Measurements from ENCODE around the gene TRAPPC3.

Gene TRAPPC3

DNA sequence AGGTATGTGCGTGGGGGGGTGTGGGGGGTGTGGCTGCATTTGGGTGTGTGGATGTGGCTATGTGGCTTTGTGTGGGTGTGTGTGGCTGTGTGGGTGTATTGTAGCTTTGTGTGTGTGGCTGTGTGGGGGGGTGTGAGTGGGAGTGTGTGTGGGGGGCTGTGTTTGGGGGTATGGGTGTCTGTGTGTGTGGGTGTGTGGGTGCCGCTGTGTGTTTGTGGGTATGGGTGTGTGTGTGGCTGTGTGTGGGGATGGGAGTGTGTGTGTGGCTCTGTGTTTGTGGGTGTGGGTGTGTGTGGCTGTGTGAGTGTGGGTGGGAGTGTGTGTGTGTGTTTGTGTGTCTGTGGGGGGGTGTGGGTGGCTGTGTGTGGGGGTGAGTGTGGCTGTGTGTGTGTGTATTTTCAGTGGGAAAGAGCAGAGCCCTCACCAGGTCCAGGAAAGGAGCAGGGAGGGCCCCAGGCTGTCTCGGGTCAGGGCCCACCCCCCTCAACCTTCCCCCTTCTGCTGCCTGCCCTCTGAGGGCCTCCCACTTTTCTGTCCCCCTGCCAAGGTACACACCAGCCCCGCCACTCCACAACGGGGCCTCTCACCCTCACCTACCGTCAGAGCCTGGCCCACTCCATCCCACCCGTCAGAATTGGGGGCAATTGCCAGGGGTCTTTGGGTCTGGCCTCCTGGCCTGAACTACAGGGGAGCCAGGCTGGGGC, 22.3 kb downstream of the TRAPPC3 start:
- DNase-seq (ENCODE audit: low read depth in 2 of 2) = no peak

DNA sequence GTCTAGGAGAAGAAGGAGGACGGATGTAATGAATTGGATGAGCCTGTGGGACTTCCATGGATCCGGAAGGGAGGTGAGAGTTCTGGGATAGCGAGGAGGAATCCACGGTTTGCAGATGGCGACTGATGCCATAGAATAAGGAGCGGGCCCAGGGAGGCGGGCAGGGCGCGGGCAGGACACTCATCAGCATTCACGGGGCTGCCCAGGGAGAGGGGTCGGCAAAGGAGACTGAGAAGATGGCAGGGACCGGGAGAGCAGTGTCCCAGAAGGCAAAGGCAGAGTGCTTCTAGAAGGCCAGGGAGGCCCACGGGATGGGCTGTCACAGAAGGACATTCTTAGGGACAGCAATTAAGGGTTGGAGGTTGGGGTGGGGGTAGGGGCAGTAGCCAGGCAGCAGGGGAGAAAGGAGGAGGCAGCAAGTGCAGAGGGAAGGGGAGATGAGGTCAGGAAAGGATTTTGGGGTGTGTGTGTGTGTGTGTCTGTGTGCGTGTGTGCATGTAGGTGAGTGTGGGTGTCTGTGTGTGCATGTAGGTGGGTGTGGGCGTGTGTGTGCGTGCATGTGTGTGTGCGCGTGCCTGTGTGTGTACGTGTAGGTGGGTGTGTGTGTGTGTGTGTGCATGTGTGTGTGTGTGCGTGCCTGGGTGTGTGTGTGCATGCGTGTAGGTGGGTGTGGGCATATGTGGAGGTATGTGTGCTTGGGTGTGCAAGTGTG, 23.1 kb downstream of the TRAPPC3 start:
- DNase-seq (ENCODE audit: low read depth in 2 of 2) = no peak

- DNase-seq (ENCODE audit: low read depth in 2 of 2) = no peak
Measured at GRCh38 chr1:36125129-36125991, 23.9 kb downstream of the TRAPPC3 start, which contains the start of gene COL8A2. Gene COL8A2 (minus strand): TSS chr1:36125222. CDS start chr1:36100242, 24,980 bp downstream.

- DNase-seq (ENCODE audit: low read depth in 2 of 2) = no peak
Measured at GRCh38 chr1:36124404-36125128, 24.7 kb downstream of the TRAPPC3 start.

GRCh38 chr1:36123356-36123755, 25.9 kb downstream of the TRAPPC3 start:
- DNase-seq (ENCODE audit: low read depth in 2 of 2) = no peak

DNA sequence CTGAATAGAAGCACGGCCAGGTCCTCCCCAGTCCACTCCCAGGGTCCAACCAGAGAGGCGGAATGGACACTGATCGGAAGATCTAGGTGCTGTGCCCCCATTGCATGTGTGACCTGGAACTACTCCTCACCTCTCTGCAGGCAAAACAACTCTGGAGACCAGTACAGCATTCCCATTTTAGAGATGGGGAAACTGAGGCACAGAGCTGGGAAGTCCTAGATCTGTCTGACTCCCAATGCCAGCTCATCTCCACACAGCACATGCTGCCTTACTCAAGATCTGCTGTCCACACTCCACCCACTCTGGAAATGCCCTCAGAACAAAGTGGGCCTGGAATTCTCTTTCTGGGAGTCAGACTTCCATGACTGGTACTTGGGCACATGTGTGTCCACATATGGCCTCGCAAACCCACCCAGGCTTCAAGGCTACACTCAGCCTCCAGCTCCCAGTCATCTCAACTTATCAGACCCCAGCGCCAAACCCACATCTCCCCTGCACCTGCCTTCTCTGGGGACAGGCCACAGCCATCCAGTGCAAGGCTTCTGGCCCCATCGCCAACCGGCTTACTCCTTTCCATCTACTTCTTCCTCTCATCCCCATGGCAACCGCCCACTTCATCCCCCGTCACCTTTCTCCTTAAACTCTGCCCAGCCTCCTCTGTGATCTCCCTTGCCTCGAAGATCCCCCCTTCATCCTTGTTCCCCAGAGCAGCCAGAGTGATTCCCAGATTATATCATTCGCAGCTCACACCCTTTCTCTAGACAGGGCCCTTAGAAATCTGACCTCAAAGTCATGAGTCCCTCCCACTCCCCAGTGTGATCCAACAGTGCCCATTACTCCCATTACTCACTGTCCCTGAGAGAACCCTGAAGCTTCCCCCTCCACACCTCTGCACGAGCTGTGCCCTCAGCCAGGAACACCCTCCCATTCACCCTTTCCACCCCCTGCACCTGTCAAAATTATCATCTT, 26.9 kb downstream of the TRAPPC3 start:
- DNase-seq (ENCODE audit: low read depth in 2 of 2) = no peak

DNA sequence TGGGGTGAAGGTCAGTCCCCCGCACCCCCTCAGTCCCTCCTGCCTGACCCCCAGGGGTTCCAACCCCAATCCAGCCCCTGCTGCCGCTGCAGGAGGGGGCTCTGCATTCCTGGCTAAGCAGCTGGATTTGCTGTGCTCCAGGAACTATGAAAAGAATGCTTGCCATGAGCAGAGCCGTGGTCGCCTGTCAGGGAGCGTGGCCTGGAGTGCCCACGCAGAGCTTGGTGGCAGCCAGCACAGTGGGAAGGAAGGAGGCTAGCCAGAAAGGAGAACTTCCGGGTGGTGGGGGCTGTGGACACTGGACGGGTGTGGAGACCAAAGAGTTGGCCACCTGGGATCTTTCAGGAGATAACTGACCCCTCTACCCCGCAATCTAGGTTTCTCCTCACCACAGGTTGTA, 29.8 kb downstream of the TRAPPC3 start:
- DNase-seq (ENCODE audit: low read depth in 2 of 2) = no peak

DNA sequence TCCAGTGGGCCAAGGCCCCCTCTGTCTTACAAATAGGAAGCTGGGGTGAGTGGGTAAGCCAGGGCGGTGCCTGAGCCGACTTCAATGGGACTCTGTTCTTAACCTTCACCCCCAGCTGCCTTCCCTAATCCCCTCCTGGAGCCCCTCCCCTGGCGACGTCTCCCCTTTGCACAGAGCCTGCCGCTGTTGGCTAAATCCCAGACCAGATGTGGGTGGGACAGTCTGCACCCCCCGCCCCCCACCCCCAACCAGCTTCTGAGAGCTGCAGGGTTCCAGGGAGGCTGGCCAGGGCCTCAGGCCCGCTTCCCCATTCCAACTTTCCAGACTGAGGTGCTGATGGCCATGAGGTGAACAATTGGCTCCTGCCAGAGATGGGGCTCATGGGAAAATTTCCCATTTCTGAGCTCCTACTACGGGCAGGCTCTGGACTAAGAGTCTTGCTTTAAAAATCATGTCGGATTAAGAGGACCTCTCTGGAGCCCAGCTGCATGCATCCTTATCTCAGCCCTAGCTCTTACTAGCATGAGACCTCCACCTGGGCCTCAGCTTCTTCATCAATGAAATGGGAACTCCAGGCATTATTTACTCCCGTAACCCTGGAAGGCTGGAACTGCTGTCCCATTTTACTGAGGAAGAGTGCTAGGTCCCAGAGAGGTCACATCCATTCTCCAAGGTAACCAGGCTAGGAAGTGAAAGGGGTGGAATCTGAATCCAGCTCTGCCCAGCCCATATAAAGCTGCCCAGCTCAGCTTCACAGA, 30.7 kb downstream of the TRAPPC3 start:
- no peak for DNase-seq (ENCODE audit: low read depth in 2 of 2)

GRCh38 chr1:36116901-36117300, 32.4 kb downstream of the TRAPPC3 start:
- no peak for DNase-seq (ENCODE audit: low read depth in 2 of 2)

GRCh38 chr1:36115931-36116330, 33.4 kb downstream of the TRAPPC3 start:
- DNase-seq (ENCODE audit: low read depth in 2 of 2) = no peak

DNA sequence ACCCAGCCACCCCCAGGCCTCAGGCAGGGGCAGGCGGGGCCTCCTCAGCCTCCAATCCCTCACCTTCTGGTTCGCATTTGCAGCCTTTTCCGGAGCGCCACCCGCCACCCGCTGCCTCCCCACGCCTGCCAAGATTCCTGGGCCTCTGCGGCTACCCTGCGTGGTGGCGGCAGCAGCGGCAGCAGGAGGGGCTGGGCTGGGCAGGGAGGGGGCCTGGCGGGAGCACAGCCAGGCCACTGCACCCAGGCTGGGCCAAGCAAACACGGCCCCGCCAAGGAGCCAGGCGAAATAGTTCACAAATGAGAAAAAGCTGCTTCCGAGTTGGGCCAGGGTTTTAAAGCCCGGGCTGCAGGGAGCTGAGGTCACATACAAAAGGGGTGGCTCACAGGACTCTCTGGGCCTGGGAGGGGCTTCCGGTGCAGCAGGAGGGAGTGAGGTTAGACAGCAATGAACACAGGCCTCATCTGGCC, 34.1 kb downstream of the TRAPPC3 start:
- DNase-seq (ENCODE audit: low read depth in 2 of 2) = no peak

DNA sequence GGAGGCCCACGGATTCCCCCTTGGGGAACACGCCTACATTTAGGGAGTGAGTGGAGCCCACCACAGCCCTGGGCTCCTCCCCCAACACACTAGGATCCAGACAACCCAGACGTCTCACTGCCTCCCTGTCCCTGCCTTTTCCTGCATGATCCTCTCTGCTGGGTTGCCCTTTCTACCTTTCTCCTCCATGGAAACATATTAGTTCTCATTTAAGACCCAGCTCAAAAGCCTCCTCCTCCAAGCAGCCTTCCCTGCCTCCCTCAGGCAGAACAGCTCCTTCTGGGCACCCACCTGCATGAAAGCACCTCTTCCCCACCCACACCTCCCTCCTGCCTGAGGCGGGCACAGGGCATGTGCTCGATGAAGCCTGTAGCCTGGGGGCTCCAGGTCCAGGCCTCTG, 34.9 kb downstream of the TRAPPC3 start:
- no peak for DNase-seq (ENCODE audit: low read depth in 2 of 2)

- DNase-seq (ENCODE audit: low read depth in 2 of 2) = no peak
Measured at GRCh38 chr1:36112823-36113222, 36.5 kb downstream of the TRAPPC3 start.

- no peak for DNase-seq (ENCODE audit: low read depth in 2 of 2)
Measured at GRCh38 chr1:36111151-36111550, 38.1 kb downstream of the TRAPPC3 start.

GRCh38 chr1:36109041-36109679, 40.1 kb downstream of the TRAPPC3 start:
- no peak for DNase-seq (ENCODE audit: low read depth in 2 of 2)

DNA sequence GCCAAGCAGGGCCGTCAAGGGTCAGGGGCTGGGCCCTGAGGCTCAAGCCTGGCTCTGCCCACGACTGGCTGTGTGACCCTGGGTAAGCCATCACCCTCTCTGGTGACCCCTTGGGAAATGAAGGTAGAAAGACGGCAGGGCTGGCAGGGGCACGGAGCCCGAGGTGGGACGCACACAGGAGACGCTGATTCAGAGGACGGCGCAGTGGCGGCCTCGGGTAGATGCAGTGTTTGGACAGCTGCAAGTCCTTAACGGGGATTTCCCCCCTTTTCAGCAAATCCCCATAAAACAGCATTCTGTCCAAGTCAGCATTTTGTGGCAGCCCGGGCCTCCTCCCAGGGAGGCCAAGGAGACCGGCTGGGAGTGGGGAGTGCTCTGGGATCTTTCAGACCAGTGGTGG, 41.0 kb downstream of the TRAPPC3 start:
- DNase-seq (ENCODE audit: low read depth in 2 of 2) = no peak

DNA sequence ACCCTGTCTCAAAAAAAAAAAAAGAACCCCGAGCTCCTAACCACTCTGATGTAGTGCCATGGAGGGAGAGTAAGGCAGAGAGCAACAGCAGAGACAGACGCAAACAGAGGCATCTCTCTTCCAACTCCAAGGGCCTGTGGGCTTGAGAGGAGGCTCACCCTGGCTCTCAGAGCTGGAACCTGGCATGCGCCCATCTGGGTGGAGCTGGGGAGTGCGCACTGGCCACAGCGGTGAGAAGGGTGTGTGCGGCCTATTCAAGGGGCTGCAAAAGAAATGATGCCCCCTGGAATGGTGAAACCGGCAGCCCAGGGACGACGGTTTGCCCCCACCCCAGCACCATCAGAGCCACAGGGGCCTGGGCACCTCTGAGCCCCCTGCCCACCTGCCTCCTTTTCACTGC, 41.9 kb downstream of the TRAPPC3 start:
- no peak for DNase-seq (ENCODE audit: low read depth in 2 of 2)

DNA sequence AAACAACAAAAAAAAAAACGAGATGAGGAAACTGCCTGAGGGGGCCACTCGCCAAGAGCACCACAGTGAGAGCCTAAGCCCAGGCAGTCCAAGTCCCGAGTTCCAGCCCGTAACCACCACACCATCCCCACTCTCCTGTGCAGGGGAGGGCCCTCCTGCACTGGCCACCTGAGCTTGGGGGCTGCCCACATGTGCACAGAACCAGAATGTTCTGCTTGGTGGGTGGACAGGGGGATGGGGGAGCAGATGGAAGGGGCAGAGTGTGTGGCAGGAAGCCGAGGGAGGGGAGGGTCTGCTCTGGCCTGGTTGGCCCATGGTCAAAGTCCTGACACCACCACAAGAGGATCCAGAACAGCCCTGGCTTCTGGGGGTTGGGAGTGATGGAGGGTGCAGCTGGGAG, 43.0 kb downstream of the TRAPPC3 start:
- DNase-seq (ENCODE audit: low read depth in 2 of 2) = no peak

- DNase-seq (ENCODE audit: low read depth in 2 of 2) = no peak
Measured at GRCh38 chr1:36101546-36101945, 47.7 kb downstream of the TRAPPC3 start.
